ENCODE results near the gene NACC2.
"Not testable (repeated sequence)": the region's sequence is repeated elsewhere in the genome, so short reads cannot be mapped to it uniquely, and the experiment has no call there.

The NACC2 gene

GRCh38 chr9:136079211-136079915, 15.7 kb downstream of the NACC2 start:
- no peak for DNase-seq

GRCh38 chr9:136078498-136079011, 16.5 kb downstream of the NACC2 start:
- DNase-seq, result no peak

GRCh38 chr9:136078024-136078423, 17.1 kb downstream of the NACC2 start:
- no peak for DNase-seq

GRCh38 chr9:136077491-136077890, 17.6 kb downstream of the NACC2 start:
- DNase-seq, result no peak

- DNase-seq, result no peak
These were observed 19.0 kb downstream of the NACC2 start for GRCh38 chr9:136075881-136076678.

- no peak for DNase-seq
These were observed 19.8 kb downstream of the NACC2 start for GRCh38 chr9:136075134-136075841.

GRCh38 chr9:136074706-136075105, 20.4 kb downstream of the NACC2 start:
- no peak for DNase-seq

GRCh38 chr9:136062657-136063439, 32.2 kb downstream of the NACC2 start:
- DNase-seq, result no peak

- not testable (repeated sequence) for DNase-seq
These were observed 33.2 kb downstream of the NACC2 start for GRCh38 chr9:136061916-136062315.

- no peak for DNase-seq
These were observed 33.7 kb downstream of the NACC2 start for GRCh38 chr9:136061405-136061804.

- DNase-seq, result no peak
These were observed 34.3 kb downstream of the NACC2 start for GRCh38 chr9:136060671-136061371.

- no peak for DNase-seq
These were observed 35.0 kb downstream of the NACC2 start for GRCh38 chr9:136059851-136060670.

- DNase-seq, result no peak
These were observed 35.7 kb downstream of the NACC2 start for GRCh38 chr9:136059321-136059791.

- DNase-seq, result no peak
These were observed 36.2 kb downstream of the NACC2 start for GRCh38 chr9:136058801-136059302.

GRCh38 chr9:136058084-136058483, 37.0 kb downstream of the NACC2 start:
- no peak for DNase-seq

GRCh38 chr9:136057236-136058081, 37.6 kb downstream of the NACC2 start:
- no peak for DNase-seq

GRCh38 chr9:136056546-136057235, 38.4 kb downstream of the NACC2 start:
- no peak for DNase-seq

GRCh38 chr9:136055715-136056545, 39.2 kb downstream of the NACC2 start:
- no peak for DNase-seq

Measured in amniotic stem cell (primary cell).